GM18511 (cell line): Measurements from ENCODE around the gene NMU.
"Not testable (repeated sequence)": the region's sequence is repeated elsewhere in the genome, so short reads cannot be mapped to it uniquely, and the experiment has no call there.

Experiments used
- ATAC-seq: cut with Tn5 transposase; IDR thresholded peaks from one replicate; pipeline ENCODE4 v1.9.1; 2021; ENCODE audit warnings: mild to moderate bottlenecking, moderate library complexity; ENCODE audit not compliant: unreplicated experiment

The NMU gene, protein sequence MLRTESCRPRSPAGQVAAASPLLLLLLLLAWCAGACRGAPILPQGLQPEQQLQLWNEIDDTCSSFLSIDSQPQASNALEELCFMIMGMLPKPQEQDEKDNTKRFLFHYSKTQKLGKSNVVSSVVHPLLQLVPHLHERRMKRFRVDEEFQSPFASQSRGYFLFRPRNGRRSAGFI

DNA sequence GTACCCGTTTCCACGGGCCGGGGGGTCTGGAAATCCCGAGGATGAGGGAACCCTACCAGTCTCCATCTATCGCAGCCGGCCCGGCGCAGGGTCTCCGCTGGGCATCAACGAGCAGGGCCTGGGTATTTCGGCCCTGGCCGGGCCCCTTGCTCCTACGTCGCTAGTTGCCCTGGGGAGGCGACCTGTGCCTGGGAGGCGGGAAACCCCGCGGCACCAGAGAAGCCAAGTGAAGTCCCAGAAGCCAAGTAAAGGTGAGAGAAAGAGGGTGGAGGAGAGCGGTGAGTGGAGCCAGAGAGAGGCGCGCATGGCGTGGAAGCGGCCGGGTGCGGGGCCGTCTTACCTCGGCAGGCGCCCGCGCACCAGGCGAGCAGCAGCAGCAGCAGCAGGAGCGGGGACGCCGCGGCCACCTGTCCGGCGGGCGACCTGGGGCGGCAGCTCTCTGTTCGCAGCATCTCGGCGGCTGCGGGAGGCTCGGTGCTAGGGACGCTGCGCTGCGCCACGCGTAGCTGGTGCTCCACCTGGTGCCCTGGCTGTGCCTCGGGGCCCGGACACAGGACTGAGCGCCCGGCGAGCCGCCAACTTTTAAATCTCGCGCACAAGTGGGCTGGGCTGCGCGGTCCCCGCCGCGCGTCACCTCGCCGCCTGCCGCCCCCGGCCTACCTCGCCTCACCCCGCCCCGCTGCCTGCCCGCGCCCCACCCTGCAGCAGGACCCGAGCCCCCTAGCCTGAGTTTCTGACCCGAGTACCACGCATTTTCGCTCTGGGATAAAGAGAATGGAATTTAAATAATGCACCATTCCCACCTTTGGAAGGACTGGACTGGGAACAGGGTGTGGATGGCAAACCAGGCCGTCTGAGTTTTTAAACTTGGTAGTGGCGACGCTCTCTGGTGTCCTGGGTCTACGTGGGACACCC, at the start of gene NMU:
Gene NMU, minus strand, starts transcription at position 558 of the 915 bp plus-strand sequence. Its CDS starts 106 bp downstream, at position 452.
- peak; percentile 87 for ATAC-seq

DNA sequence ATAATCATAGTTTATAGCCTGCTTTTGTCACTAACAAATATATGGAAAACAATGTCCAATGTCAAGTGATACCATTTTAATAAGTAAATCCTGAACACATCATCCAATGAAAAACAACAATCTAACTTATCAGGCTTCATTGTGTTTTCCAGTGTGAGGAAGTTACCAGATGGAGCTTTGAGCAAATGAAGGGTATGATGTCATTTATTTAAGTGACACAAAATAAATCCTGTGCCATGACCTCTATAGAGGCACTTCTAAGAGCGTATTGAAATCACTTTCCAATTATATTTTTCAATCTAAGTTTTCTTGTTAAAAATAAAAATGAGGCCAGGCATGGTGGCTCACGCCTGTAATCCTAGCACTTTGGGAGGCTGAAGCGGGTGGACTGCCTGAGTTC, 48.2 kb upstream of the NMU start:
- no peak for ATAC-seq

DNA sequence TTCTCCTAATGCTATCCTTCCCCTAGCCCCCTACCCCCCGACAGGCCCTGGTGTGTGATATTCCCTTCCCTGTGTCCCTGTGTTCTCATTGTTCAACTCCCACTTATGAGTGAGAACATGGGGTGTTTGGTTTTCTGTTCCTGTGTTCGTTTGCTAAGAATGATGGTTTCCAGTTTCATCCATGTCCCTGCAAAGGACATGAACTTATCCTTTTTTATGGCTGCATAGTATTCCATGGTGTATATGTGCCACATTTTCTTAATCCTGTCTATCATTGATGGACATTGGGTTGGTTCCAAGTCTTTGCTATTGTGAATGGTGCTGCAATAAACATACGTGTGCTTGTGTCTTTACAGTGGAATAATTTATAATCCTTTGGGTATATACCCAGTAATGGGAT, 46.7 kb upstream of the NMU start:
- ATAC-seq = not testable (repeated sequence)

DNA sequence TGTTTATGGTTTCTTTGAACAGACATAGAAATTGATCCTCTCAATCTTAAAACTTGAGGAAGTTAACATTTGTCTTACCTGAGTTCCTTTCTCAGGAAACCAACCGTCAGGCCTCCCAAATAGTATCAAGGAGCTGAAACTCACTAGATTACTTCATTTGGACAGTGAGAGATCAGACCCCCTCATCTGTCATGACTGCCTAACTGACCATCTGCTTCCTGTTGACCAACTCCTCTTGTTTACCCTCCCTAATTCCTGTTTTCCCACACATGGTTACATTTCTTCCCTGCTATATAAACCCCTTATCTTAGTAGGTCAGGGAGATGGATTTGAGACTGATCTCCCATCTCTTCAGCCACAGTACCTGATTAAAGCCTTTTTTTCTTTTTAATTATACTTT, 46.2 kb upstream of the NMU start:
- ATAC-seq = no peak

DNA sequence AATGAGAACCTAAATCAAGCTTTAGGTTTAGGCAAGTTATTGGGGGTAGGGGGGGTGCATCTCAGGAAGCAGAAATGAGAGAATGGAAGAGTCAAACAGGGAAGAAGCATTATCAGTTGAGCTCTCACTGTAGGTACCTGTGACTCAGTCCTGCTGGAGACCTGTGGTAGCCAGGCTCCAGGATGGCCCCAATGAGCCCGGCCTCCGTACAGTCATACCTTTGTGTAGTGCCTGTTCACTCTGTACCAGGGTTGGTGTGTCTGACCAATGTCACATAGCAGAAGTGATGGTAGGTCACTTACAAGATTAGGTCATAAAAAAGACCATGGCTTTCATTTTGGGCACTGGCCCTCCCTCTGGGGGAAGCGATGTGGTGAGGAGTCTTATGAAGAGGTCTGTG, 45.3 kb upstream of the NMU start:
- ATAC-seq = no peak

DNA sequence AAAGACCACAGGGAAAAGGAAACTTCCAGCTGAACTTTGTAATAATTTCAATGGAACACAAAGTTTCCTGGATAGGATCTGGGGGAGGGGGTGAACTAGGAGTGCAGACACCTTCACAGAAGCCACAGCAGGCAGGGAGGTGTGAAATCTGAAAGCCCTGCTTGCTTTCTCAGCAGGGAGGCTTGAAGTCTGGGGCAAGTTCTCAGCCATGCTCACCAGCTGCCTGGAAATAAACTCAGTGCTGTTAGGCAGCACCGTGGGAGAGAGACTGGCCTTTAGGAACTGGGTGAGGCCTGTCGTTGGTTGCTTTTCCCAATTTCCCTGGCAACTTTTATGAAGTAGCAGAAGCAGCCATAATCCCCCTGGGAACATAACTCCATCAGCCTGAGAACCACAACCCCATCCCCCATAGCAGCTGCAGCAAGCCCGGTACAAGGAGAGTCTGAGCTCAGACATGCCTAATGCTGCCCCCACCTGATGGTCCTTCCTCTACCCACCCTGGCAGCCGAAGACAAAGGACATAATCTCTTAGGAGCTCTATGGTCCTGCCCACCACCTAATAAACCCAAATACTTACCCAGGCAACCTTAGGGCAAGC, 39.2 kb upstream of the NMU start:
- ATAC-seq = no peak

DNA sequence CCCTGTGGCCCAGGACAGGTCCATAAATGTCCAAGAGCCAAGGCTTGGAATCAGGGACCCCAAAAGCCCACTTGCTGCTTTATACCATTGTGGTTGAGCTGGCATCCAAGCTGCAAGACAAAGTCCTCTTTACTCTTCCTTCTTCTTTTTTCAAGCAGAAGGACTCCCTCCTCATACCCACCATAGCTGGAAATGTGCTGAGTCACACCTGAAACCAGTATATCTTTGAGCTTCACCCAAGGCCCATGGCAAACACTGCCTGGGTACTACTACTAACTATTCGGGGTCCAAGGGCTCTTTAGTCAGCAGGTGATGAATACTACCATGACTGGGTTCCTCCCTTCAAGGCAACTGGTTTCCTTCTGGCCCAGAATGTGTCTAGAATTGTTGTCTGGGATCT, 37.3 kb upstream of the NMU start:
- no peak for ATAC-seq

DNA sequence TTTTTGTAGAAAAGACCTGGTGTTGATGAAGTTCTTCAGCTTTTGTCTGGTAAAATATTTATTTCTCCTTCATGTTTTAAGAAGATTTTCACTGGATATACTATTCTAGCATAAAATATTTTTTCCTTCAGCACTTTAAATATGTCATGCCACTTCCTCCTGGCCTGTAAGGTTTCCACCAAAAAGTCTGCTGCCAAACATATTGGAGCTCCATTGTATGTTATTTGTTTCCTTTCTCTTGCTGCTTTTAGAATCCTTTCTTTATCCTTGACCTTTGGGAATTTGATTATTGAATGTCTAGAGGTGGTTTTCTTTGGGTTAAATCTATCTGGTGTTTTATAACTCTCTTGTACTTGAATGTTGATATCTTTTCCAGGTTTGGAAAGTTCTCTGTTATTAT, 35.6 kb upstream of the NMU start:
- ATAC-seq = no peak

DNA sequence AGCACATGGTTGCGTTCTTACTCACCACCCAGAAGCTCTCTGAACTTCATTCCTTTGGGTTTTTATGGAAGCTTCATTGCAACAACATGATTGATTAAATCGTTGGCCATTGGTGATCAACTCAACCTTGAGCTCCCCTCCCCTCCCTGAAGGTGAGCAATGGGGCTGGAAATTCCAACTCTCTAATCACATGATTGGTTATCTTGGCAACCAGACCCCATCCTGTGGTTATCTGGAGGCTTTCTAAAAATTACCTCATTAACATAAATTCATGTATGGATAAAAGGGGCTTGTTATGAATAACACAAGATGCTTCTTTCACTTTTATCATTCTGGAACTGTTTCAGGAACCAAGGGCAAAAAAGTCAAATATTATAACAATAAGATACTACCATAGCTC, 34.6 kb upstream of the NMU start:
- no peak for ATAC-seq

DNA sequence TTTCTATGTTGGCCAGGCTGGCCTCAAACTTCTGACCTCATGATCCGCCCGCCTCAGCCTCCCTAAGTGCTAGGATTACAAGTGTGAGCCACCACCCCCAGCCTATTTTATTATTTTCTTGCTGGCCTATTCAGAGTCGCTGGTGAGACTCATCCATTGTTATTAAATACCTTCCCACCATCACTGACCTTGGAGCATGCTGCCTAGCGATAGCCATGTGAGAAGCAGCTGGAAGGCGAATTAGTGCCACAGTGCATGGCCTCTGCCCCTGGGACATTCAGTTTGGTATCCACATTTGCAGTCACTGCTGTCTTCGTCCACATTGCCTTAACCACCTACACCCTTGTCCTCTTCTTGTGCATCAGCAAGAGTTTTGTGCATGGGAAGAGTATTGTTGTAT, 32.4 kb upstream of the NMU start:
- ATAC-seq = no peak

DNA sequence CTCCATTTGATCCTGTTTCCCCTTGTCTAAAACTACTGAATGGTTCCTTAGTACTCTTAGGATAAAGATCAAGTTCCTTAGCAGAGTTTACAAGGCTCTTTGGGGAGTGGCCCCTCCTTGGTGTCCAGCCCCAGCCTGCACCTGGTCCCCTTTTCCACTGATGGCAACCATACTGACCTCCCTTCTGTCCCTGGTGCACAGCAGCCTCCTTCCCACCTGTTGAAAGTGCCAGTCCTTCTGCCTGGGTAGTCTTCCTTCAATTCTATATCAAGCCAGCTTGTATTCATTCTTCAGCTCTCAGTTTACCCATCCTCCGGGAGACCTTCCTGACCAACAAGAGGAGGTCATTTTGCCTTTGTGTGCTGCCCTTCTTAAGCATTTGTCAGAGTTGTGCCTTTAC, 30.4 kb upstream of the NMU start:
- no peak for ATAC-seq

DNA sequence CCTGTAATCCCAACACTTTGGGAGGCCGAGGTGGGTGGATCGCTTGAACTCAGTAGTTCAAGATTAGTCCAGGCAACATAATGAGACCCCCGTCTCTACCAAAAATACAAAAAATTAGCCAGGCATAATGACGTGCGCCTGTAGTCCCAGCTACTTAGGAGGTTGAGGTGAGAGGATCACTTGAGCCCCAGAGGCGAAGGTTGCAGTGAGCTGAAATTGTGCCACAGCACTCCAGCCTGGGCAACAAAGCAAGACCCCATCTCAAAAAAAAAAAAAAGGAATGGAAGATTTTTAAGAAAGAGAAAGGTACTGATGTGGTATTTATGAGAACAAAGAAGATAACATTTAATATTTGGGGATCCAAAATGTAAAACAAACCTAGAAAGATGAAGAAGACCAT, 27.0 kb upstream of the NMU start:
- ATAC-seq = no peak

DNA sequence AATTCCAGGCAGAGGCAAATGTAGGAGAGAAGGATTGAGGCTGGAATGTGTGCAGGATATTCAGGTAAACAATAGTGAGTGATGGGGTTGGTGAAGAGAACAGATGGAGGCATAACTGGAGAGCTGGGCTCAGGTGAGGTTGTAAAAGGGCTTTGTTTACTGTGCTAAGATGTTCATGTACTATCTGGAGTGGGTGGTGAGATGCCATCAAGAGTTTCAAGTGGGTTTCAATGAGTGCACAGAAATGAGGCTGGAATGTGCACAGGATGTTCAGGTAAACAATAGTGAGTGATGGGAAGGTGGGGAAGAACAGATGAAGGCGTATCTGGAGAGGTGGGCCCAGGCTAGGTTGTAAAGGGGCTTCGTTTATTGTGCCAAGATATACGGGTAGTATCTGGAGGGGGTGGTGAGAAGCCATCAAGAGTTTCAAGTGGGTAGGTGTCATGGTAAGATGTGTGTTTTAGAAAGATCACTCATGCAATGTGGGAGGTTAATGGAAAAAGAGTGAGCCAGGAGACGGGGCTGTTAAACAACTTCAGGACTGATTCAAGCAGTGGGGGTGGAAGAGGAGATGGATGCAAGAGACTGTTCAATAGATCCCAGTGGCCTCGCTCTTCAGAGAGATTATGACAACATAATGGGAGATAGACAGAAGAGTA, 25.4 kb upstream of the NMU start:
- no peak for ATAC-seq

DNA sequence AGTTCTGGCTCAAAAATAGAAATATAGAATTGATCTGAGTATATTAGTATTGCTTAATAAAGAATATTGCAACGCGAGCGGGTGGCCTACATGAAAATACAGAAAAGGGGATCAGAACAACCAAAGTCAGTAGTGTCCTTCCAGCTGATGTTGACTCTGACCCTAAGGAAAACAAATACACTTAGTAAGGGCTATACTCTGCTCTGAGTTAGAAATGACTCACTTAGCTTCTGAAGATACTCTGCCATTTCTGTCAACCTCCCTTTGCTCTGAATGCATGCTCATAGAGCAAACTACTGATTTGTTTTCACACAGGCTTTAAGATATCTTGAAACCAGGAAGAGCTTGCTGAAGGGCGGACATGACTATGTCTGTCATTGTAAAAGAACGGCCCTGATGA, 22.6 kb upstream of the NMU start:
- ATAC-seq = no peak

DNA sequence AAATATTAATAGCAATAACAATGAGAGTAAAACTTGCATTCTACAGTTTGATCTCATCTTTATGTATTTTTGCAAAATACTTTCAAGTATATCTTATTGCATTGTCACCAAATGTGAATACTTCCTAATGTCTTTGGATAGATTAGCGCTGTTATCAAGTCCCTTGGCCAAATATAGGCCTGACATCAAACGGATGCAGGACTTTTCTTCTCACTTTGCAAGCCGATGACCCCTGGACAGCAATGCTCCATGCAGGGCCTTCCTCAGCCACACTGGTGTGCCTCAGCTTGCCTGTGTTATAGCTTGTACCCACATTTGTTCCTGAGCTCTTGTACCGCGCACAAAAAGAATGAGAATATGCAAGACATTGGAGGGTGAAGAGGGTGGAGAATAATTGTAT, 18.0 kb upstream of the NMU start:
- no peak for ATAC-seq

DNA sequence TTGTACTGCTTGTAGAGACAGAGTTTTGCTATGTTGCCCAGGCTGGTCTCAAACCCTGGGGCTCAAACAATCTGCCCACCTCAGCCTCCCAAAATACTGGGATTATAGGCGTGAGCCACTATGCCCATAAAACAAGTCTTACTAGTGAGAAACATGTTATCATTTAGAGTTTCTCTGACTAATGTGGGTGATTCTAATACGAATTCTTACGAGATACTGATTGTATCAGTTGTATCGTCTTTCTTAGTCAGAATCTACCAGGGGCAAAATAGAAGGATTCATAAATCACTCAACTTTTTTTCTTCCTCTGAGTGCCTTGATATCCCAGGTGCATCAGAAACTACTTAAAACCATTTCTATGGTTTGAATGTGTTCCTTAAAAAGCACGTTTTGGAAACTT, 14.4 kb upstream of the NMU start:
- ATAC-seq = no peak

DNA sequence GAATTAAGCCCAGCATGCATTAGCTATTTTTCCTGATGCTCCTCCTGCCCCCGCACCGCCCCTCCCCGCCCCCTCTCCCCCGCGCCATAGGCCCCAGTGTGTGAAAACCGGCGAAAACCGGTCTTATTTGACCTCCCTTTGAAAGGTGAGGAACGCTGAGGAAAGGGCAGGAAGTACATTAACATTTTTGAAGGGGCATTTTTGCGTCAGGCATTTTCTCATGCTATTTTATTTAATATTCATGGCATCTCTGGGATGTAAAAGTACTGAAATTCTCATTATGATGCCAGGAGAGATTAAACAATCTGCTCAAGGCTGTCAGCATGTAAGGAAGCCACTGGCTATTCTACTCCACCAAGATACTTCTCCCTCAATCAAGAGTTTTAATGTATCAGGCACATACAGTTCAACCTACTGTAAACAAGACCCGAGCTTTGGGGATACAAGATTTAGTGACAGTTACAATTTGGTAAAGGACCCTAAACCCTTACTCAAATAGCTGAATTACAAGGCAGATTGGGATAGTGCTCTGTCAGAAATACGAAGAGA, 1.2 kb upstream of the NMU start:
- no peak for ATAC-seq

DNA sequence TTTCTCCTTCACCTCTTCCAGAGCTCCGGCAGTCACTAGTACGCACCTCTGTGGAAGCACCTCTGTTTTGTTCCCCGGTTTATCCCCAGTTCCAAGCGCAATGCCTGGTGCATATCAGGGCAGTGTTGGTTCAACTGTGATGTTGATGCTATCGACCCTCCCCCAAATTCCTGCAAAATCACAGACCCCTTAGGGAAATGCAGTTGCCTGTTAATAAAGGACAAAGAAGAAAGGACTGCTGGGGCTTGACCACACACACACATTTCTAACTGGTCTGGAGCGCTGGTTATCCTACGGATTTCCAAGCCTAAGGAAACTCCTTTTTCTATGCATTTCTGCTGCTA, 530 bp upstream of the NMU start:
- ATAC-seq = no peak

DNA sequence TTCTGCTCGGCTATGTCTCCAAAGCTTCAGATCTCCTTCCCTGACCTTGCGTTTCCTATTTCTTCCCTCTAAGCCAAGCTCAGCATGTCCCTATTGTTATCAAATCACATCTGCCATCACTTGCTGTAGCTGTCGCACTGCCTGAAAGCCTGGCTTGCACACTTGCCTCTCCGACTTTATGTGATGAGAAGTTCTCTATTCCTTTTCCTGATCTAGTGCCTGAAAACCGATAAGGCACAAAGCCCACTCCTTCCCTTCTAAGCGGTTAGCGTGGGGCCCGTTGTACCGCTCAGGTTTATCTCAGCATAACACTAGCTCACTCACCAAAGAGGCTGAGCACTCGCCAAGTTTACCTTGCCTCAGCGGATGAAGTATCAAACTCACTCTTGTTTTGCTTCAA, 816 bp downstream of the NMU start:
- no peak for ATAC-seq

DNA sequence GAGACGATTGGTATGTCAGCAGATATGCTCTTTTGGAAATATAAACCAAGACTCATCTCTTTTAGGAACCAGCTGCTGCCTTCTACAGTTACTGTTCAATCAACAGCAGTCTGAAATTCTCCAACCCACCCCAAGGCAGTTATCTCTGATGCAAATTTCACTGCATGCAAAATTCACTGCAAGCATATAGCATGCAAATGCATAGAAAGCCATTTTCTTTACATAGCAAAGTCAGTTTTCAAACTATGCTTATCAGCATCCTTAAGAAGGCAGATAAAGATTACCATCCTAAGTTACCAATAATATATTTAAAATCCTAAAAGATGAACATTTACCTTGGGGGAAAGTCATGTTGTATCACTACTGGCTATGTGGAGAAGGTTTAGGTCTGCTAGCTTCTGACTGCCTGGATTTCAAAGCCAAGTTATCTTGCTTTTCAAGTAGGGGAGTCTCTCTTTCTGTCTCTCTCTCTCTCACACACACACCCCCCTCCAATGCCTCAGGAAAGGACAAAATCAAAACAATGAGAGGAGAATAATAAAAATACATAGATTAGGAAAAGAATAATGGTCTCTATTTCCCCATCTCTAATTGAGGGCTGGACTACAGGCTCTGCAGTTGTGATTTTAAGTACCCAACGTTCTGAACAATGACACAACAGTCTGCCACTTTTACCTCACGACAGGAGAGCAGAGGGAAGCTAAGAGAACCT, 1.5 kb downstream of the NMU start:
- no peak for ATAC-seq

DNA sequence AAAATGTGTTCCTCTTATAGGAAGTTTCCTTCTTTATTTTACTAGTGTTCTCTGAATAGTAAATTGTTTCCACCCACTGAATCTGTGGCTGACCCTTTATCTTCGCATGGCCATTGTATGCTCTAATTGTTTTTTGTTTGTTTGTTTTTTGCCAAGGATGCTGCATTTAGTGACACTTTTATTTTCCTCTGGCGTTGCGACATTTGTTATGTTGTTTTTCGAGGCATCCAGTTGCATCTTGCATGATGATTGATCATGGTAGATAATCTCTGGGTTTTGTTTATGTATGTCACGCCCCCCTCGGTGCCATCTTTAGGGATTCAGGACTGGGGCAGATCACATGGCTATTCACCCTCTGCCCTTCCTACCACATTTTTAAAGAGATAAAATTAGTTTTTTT, 2.2 kb downstream of the NMU start:
- ATAC-seq = no peak
